Stimulated activated CD8-positive, alpha-beta memory T cell treated with anti-CD3 and anti-CD28 coated beads, Interleukin-15, amount 100 ng/mL, for 48 hours (primary cell): ENCODE measurements around the gene BOLA3.
"Not testable (repeated sequence)": the region's sequence is repeated elsewhere in the genome, so short reads cannot be mapped to it uniquely, and the experiment has no call there.

ENCODE experiments used
- DNase-seq, 2 donors: peaks; one replicate each; pipeline ENCODE4 v3.0.0-alpha.2; 2020; ENCODE audit warnings: low read depth in 2 of 2

Gene BOLA3

DNA sequence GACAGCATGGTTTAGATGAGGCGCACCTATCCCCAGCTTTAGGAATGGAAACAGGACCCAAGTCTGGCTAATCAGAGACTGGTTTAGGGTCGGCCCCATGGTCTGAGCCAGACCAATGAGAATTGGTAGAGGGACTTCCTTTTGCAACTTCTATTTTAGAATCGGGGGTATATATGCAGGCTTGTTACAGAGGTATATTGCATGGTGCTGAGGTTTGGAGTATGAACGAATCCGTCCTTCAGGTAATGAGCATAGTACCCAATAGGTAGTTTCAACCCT lies 1.5 kb upstream of the BOLA3 start:
- no peak for DNase-seq

GRCh38 chr2:74148457-74149246 lies 940 bp upstream of the BOLA3 start:
- DNase-seq = no peak

DNA sequence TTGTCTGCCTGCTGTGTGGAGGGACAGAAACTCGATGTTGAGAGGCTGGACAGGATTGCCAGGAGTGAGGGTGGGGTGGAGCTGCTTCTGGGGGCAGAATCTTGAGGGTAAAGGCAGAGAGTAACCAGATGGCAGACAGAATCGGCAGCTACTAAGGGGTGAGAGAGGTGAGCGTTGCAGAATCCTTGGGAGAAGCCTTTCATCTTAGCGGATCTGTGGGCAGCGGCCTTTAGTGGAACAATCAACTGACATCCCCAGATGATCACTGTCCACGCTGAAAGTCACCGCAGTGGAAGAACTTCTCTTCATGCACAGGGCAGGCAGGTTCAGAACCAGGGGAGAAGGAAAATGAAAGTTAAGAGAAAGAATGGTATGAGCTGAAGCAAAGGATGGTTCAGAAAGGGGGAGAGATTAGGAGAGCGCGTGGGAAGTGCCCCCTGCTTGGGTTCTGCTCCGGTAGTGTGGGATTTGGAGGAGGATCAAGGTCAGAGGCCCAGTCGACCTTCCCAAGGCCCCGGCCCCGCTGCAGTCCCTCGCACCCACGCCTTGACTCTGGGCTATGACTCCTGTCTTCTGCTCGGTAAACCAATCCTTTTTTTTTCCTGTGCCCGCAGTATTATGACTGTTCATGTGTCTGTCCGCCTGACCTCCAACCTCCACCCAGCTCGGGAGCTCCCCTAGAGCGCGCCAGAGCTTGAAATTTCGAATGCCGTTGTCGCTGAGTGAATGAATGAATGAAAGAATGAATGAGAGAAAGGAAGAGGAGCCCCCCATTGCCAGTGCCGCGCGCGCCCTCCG lies 584 bp downstream of the BOLA3 start:
- peak in 1 of 2 donors; percentile 43 for DNase-seq

DNA sequence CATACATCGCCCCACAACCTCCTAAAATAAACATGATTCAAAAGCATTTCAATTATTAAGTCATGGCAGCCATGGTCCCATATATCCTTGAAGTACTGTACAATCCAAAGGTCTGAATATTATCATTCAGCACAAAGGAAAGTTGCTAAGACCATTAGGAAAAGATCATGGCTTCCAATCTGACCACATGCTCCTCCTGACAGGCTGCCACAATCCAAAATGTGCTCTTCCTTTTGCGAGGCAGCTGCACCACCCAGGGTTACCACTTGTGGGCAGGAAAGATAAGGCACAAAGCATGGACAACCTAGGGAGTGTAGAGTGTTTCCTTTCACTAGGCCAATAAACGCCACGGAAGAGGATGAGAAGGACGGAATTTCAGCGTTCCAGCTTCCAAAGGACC lies 5.4 kb downstream of the BOLA3 start:
- DNase-seq = no peak

DNA sequence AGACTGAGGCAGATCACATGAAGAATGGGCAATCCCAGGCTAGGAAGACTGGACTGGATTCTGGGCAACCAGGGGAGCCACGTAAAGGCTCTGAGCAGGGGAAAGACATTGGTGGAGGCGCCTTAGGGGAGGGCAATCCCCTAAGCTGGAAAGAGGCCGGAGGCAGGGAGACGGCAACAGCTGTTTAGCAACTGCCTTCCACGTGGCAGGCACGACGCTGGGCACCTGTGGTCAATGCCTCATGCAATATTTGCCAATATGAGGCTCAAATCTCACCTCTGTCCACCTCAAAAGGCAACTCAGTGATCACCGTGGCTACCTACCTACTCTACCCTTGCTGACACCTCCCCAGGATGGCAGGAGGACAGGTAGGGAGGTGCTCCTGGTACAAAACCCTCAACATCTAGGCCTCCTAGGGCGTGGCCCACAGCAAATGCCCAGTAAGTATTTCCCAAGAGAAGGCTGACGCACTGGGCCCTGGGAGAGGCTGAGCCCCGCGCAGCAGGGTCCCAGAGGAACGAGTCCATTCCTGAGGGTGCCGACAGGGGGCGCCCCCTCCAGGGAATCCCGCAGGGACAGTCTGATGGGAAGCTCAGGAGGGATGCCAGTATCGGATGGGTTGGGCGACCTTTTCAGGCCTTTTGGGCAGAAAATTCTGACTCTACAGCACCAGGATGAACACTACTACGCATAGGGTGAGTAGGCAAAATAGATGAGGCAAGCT lies 8.9 kb downstream of the BOLA3 start:
- DNase-seq = no peak

GRCh38 chr2:74137651-74138599 lies 9.8 kb downstream of the BOLA3 start:
- DNase-seq = no peak

GRCh38 chr2:74131901-74132300 lies 15.8 kb downstream of the BOLA3 start:
- no peak for DNase-seq

DNA sequence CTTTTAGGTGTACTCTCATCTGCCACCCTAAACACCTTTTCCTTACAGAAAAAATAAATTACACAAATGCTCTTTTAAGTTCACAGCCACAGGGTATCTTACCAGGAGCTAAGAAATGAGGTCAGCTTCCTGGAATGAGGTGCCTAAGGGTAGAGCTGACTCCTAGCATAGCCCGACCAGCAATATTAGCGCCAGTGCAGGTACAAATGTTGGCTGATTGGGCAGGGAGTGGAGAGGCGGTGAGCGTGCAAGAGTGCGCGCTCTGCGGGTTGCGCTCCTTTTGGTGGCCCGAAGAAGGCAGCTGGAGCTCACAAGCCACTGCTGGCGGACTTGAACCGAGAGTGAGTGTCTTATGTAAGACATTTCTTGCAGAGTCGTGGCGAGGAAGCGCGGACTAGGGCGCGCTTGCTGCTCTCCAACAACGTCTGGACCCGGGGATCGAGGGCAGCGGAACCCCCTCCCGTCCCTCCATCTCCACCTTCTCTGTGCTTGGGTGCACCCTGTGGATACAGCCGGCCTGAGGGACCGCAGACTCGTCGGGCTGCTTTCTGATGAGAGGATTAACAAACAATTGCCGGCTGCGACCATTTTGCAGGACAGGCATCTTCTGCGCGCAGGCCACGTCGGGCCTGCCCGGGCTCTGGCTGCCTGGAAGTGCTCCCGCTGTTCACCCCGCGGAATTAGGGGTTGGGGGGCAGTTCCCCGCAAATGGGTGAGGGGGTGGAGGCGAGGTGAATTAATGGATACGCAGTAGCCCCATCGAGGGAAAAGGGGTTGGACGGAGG lies 17.3 kb downstream of the BOLA3 start:
- no peak for DNase-seq

DNA sequence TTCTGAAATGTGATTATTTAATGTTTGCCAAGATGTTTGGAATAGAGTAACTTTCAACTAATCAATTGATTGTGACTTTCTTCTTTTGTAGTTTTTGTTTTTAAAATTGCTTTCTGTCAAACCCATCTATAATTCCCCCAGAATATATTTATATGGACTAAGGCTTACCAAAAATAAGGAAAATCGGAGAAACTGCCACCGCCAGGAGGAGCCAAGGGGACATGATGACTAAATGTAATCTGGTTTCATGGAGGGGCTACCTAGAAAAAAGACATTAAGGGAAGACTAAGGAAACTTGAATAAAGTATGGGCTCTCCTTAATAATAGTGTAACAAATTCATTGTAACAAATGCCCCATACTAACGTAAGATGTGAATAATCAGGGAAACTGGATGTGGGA lies 19.5 kb downstream of the BOLA3 start:
- DNase-seq = no peak

DNA sequence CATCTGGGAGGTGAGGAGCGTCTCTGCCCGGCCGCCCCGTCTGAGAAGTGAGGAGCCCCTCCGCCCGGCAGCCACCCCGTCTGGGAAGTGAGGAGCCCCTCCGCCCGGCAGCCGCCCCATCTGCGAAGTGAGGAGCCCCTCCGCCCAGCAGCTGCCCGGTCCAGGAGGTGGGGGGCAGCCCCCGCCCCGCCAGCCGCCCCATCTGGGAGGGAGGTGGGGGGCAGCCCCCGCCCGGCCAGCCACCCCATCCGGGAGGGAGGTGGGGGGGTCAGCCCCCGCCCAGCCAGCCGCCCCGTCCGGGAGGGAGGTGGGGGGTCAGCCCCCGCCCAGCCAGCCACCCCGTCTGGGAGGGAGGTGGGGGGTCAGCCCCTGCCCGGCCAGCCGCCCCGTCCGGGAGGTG lies 23.8 kb downstream of the BOLA3 start:
- DNase-seq = not testable (repeated sequence)

- not testable (repeated sequence) for DNase-seq
Observed at GRCh38 chr2:74121846-74122245, 25.9 kb downstream of the BOLA3 start.

DNA sequence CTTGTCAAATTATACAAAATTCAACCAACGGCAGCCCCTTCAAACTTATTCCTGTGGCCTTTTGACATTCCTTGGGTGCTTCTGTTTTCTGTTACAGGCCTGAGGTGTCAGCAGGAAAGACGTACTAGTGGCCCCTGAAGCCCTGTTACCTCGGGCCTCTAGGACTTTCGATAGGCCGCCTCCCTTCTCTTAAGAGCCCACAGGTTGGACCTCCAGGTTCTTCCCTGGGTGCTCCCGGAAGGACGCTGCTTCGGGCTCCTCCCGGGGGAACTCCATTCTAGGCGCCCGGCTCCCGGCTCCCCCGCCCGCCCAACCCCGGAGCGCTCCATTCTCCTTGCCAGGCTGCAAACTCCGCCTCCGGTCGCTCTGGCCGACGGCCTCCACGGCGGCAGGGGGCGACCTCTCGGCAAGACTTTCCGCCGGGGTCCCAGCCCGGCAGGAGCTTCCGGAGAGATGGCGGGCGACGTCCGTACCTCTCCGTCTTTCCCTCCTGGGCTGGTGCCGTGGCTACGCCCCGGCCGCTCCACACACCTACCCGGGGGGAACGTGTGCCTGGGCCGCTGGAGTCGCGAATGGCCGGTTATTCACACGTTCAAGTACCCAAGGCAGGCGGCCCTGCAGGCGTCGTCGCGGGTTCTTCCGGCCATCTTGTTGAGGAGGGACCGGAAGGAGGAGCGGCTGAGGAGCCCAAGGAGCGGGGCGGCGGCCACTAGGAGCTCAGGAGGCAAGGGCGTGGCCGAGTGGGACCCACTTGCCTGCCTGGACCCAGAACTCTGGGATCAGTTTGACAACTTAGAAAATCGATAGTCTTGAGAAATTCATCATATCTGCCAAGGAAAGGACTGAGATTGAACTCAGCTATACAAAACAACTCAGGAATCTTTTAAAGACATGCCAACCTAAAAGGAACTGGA lies 27.5 kb downstream of the BOLA3 start:
- DNase-seq = peak; percentile 79 to 83

DNA sequence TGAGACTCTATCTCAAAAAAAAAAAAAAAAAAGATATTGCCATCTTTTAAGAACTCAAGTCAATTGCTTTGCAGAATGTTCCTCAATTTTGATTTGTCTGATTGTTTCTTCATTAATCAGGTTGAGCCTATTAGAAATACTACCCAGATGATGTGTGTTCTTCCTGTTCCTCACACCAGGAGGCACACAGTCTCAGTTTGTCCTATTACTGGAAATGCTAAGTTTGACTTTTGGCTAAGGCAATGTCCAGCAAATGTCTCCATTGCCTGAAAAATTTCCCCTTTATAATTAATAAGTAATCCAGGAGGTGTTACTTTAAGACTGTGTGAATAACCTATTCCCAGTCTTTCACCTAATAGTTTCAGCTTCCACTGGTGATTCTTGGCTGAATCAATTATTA lies 28.4 kb downstream of the BOLA3 start:
- no peak for DNase-seq

DNA sequence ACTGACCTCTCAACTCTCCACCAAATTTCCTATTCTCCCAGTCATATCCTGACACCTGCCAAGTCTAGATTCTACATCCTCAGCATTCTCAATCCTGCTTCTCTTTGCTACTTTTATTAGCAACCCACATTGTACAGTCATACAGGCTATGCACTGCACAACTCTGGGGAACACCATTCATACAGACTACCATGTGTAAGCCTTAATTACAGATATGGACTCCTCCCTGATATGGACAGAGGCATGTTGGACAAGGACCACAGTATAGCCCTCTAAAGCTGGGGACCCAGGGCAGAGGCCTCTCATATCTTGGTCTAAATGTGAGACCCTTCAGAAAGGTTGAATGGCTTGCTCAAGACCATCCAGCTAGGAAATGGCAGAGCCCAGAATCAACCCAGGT lies 36.3 kb downstream of the BOLA3 start:
- DNase-seq = no peak

DNA sequence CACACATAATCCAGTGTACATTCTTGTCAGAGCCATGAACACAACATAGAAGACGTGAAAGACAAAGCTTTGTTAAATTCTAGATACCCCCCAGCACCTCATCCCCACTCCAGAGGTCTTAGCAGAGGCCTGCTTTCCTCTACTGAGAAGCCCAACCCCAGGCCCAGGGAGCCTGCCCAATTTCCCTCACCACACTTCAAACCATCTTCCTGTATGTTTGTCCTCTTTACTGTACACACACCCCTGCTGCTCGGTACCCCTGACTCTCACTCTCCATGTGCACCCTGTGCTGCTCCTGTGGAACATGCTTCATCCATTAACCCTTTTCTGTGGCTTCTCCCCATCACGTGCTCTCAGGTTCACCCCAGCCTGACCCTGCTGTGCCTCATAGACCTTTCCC lies 37.2 kb downstream of the BOLA3 start:
- DNase-seq = no peak

- DNase-seq = no peak
Observed at GRCh38 chr2:74109551-74109950, 38.2 kb downstream of the BOLA3 start.

- no peak for DNase-seq
Observed at GRCh38 chr2:74107071-74107470, 40.6 kb downstream of the BOLA3 start.

DNA sequence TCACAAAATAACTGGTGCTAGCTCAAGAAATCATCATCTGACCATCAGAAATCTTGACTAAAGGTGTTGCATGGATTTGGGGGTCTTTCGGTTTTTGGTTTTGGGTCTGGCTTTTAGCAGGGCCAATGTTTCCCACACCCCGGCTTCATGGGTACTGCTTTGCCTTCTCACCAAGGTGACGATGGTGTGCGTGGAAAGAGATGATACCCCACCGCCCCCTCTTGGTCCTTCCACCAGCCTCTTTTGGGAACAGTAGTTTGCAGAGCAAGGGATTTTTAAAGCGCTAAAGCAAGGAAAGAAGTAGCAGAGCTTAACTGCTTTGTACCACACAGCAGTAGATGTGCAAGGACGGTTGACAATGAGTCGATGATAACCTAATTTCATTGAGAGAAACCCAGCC lies 42.3 kb downstream of the BOLA3 start:
- DNase-seq = no peak

- no peak for DNase-seq
Observed at GRCh38 chr2:74104839-74105238, 42.9 kb downstream of the BOLA3 start.

DNA sequence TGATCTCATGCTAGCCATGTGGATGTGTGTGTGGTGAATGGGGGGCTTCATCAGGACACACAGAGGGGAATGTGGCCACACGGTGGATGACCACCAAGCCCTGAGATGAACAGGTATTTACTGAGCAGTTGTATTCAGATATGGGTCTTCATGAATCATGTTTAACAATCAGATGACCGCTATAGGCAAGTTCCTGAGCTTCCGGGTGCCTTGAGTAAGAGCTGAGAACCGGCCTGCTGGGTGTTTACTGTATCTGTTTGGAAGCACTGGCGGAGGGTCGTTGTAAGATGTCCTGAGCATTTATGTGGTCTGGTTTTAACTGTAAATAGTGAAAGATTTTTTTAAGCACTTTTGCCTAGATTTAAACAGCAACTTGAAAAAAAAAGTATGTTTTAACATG lies 43.9 kb downstream of the BOLA3 start:
- DNase-seq = no peak
